Measurements from ENCODE around the gene KCNJ15. TPM values are rescaled to one million over a fixed set of nuclear protein-coding genes. Genes with fewer than 3 reads are reported as not detected.
A peak's percentile ranks its signal among the peaks of the same experiment; 100 is the strongest.

The KCNJ15 gene
- total RNA-seq, 2 donors from 2014 or later = 23.1 to 27.5 TPM

GRCh38 chr21:38249696-38250278 is 7.0 kb upstream of the KCNJ15 start:
- Histone ChIP-seq H3K27me3 (no peaks in the 10 kb centered on the region), H3K36me3 (replicated peaks in 1 of 2; ENCODE audit: insufficient read depth in 1 of 2, low read depth in 2 of 2) (no peaks in the 10 kb centered on the region), H3K9me3 (no peaks in the 10 kb centered on the region), H3K27ac (no peak overlapping the region), H3K4me3 (no peak overlapping the region), H3K4me1 (no peaks in the 10 kb centered on the region)
- no peak for TF ChIP-seq POLR2A (IDR thresholded peaks at IDR 0.05)
- no peak for TF ChIP-seq CTCF (IDR thresholded peaks at IDR 0.05)
- no peak for DNase-seq
- intact Hi-C loops (cut with DNase I) = no loop called here
- no peak for ATAC-seq
- WGBS, 2 donors = 73 to 85% methylated on average over 3 of the region's 3 CpGs

GRCh38 chr21:38250991-38251418 is 5.8 kb upstream of the KCNJ15 start:
- Histone ChIP-seq H3K4me3 (no peak overlapping the region), H3K36me3 (replicated peaks in 1 of 2; ENCODE audit: insufficient read depth in 1 of 2, low read depth in 2 of 2) (no peaks in the 10 kb centered on the region), H3K27me3 (no peaks in the 10 kb centered on the region), H3K27ac (no peak overlapping the region), H3K4me1 (peaks cover 9% of the 10 kb centered on the region), H3K9me3 (no peaks in the 10 kb centered on the region)
- DNase-seq = no peak
- intact Hi-C loops (cut with DNase I) = no loop called here
- ATAC-seq = no peak
- WGBS, 2 donors = 58 to 71% methylated on average over 7 of the region's 7 CpGs
- TF ChIP-seq POLR2A (IDR thresholded peaks at IDR 0.05) = no peak
- TF ChIP-seq CTCF (IDR thresholded peaks at IDR 0.05) = no peak

- TF ChIP-seq POLR2A (IDR thresholded peaks at IDR 0.05) (no peak), CTCF (IDR thresholded peaks at IDR 0.05) (no peak)
- intact Hi-C loops (cut with DNase I) = no loop called here
- no peak for ATAC-seq
- WGBS, 2 donors = 37 to 44% methylated on average over 3 of the region's 3 CpGs
- H3K4me1 ChIP-seq = peaks cover 13% of the 10 kb centered on the region
- no peaks in the 10 kb centered on the region for H3K36me3 ChIP-seq (replicated peaks in 1 of 2; ENCODE audit: insufficient read depth in 1 of 2, low read depth in 2 of 2)
- no peak overlapping the region for H3K4me3 ChIP-seq
- DNase-seq = no peak
- no peaks in the 10 kb centered on the region for H3K9me3 ChIP-seq
- no peaks in the 10 kb centered on the region for H3K27me3 ChIP-seq
- peak overlapping the region in 2 of 4 donors; percentile 46 to 74 for H3K27ac ChIP-seq
These were observed 1.8 kb upstream of the KCNJ15 start for GRCh38 chr21:38254970-38255369.

GRCh38 chr21:38255571-38256117 is 1.1 kb upstream of the KCNJ15 start:
- Histone ChIP-seq H3K4me3 (no peak overlapping the region), H3K9me3 (no peaks in the 10 kb centered on the region), H3K36me3 (replicated peaks in 1 of 2; ENCODE audit: insufficient read depth in 1 of 2, low read depth in 2 of 2) (no peaks in the 10 kb centered on the region), H3K4me1 (peaks cover 20% of the 10 kb centered on the region), H3K27me3 (no peaks in the 10 kb centered on the region), H3K27ac (peak overlapping the region in 3 of 4 donors; percentile 1 to 74 (median 46))
- TF ChIP-seq CTCF (IDR thresholded peaks at IDR 0.05) (no peak), POLR2A (IDR thresholded peaks at IDR 0.05) (no peak)
- ATAC-seq = no peak
- intact Hi-C loops (cut with DNase I) = no loop called here
- no peak for DNase-seq
- WGBS, 2 donors = 63 to 71% methylated on average over 8 to 9 of the region's 9 CpGs

- Histone ChIP-seq H3K4me1 (peaks cover 36% of the 10 kb centered on the region), H3K9me3 (no peaks in the 10 kb centered on the region), H3K36me3 (replicated peaks in 1 of 2; ENCODE audit: insufficient read depth in 1 of 2, low read depth in 2 of 2) (no peaks in the 10 kb centered on the region), H3K27me3 (no peaks in the 10 kb centered on the region), H3K27ac (peak overlapping the region; percentile 4 to 74 (median 28)), H3K4me3 (peak overlapping the region in 1 of 2 donors; percentile 7)
- DNase-seq = no peak
- WGBS, 2 donors = 20 to 33% methylated on average over 5 of the region's 5 CpGs
- ATAC-seq = no peak
- intact Hi-C loops (cut with DNase I) = no loop called here
- TF ChIP-seq CTCF (IDR thresholded peaks at IDR 0.05) (no peak), POLR2A (IDR thresholded peaks at IDR 0.05) (no peak)
These were observed 876 bp downstream of the KCNJ15 start for GRCh38 chr21:38257667-38258066.

Data from body of pancreas (tissue), 4 donors.